H1 (cell line): Measurements from ENCODE around the gene IMPG2. TPM values are rescaled to one million over a fixed set of nuclear protein-coding genes. Genes with fewer than 3 reads are reported as not detected.

Source experiments
- CTCF ChIA-PET: fragments of 300-600 bp; sonication (Branson Sonifier 250); formaldehyde crosslinking; loops from one replicate; lab custom pipeline; 2021; ENCODE audit not compliant: partially characterized antibody; lab: Charles Lee
- POLR2A ChIA-PET: fragments of 300-600 bp; sonication (Branson Sonifier 250); formaldehyde crosslinking; loops from one replicate; lab custom pipeline; 2021; ENCODE audit warnings: inconsistent platforms; ENCODE audit not compliant: partially characterized antibody; lab: Charles Lee
- DNase-seq, 2 experiments: peaks; one replicate each; pipeline versions ENCODE4 v3.0.0 to v3.0.0-alpha.2; 2010 to 2022; ENCODE audit warnings: low spot score in 2 of 2, low read depth in 1 of 2, mixed read lengths in 1 of 2
- FAIRE-seq: peaks from 2 replicates; lab custom pipeline; 2011; peaks lifted over from hg19 to GRCh38; lab: Jason Lieb, UNC
- H2AFZ ChIP-seq: 2 replicates; pipeline ENCODE4 v1.8.1; 2012; ENCODE audit warnings: low read length, inconsistent platforms
- H2AK5ac ChIP-seq: 2 replicates; pipeline ENCODE4 v1.6.1; 2013; ENCODE audit warnings: low read depth, low read length
- H2BK120ac ChIP-seq: replicated peaks from 2 replicates; pipeline ENCODE3; 2013; ENCODE audit warnings: low read depth, low read length, inconsistent platforms
- H2BK12ac ChIP-seq: 2 replicates; pipeline ENCODE4 v1.6.1; 2013; ENCODE audit warnings: low read depth, low read length
- H2BK15ac ChIP-seq: 2 replicates; pipeline ENCODE4 v1.6.1; 2013; ENCODE audit warnings: low read length
- H2BK20ac ChIP-seq: 2 replicates; pipeline ENCODE4 v1.6.1; 2013; ENCODE audit warnings: low read length
- H2BK5ac ChIP-seq: 2 replicates; pipeline ENCODE4 v1.6.1; 2013; ENCODE audit warnings: low read depth, low read length
- H3K14ac ChIP-seq: 2 replicates; pipeline ENCODE4 v1.6.1; 2013; ENCODE audit warnings: inconsistent platforms; ENCODE audit not compliant: insufficient read length
- H3K18ac ChIP-seq: 2 replicates; pipeline ENCODE4 v1.6.1; 2013; ENCODE audit warnings: low read length; ENCODE audit errors: extremely low read depth
- H3K23ac ChIP-seq: 2 replicates; pipeline ENCODE4 v1.6.1; 2013; ENCODE audit warnings: inconsistent platforms; ENCODE audit not compliant: insufficient read length
- H3K23me2 ChIP-seq: 2 replicates; pipeline ENCODE4 v1.6.1; 2013; ENCODE audit warnings: low read depth, low read length
- H3K27ac ChIP-seq: 2 replicates; pipeline ENCODE4 v1.6.1; 2011; ENCODE audit warnings: low read depth, low read length, inconsistent platforms
- H3K27me3 ChIP-seq, 4 experiments: replicated peaks in 1 of 4; 1 replicate in 1 of 4; 2 replicates in 3 of 4; pipeline versions ENCODE4 v1.6.1 to v1.8.1; 2011 to 2013; ENCODE audit warnings: low read length in 3 of 4, mild to moderate bottlenecking in 3 of 4, inconsistent platforms in 2 of 4, mixed read lengths in 2 of 4, moderate library complexity in 1 of 4; ENCODE audit not compliant: control insufficient read depth in 3 of 4, insufficient read depth in 3 of 4; ENCODE audit errors: extremely low read depth in 1 of 4
- H3K36me3 ChIP-seq, 4 experiments: 2 replicates each; pipeline versions ENCODE4 v1.6.1 to v1.8.1; 2011 to 2013; ENCODE audit warnings: mild to moderate bottlenecking in 4 of 4, low read length in 3 of 4, moderate library complexity in 2 of 4, control low read depth in 1 of 4, inconsistent platforms in 1 of 4; ENCODE audit not compliant: insufficient read depth in 4 of 4, control insufficient read depth in 2 of 4
- H3K4ac ChIP-seq: replicated peaks from 2 replicates; pipeline ENCODE3; 2013; ENCODE audit warnings: low read length, low read depth, mixed read lengths, inconsistent platforms; ENCODE audit not compliant: insufficient read length
- H3K4me1 ChIP-seq, 4 experiments: replicated peaks in 1 of 4; 1 replicate in 1 of 4; 2 replicates in 3 of 4; pipeline versions ENCODE4 v1.6.1 to v1.8.1; 2011 to 2013; ENCODE audit warnings: low read length in 3 of 4, inconsistent platforms in 2 of 4, mixed read lengths in 1 of 4; ENCODE audit not compliant: insufficient read depth in 4 of 4, control insufficient read depth in 3 of 4
- H3K4me2 ChIP-seq, 2 experiments: 2 replicates each; pipeline versions ENCODE4 v1.6.1 to v1.8.1; 2011 to 2013; ENCODE audit warnings: low read depth in 2 of 2, low read length in 2 of 2, control low read depth in 1 of 2, inconsistent platforms in 1 of 2, mild to moderate bottlenecking in 1 of 2; ENCODE audit not compliant: insufficient read depth in 1 of 2
- H3K4me3 ChIP-seq, 4 experiments: fragments of 200-600, 300-600 bp in 1 of 4; sonication (generic), shearing (Covaris generic), sonication (Bioruptor Twin) in 1 of 4; 2 replicates each; pipeline versions ENCODE4 v1.5.1 to v1.8.1; 2011 to 2016; ENCODE audit warnings: low read length in 4 of 4, low read depth in 3 of 4, control low read depth in 2 of 4, inconsistent platforms in 2 of 4, mild to moderate bottlenecking in 2 of 4, mixed read lengths in 1 of 4, moderate library complexity in 1 of 4; ENCODE audit not compliant: insufficient read depth in 2 of 4; ENCODE audit errors: extremely low read depth in 1 of 4
- H3K56ac ChIP-seq: replicated peaks from 2 replicates; pipeline ENCODE3; 2013; ENCODE audit warnings: low read depth, mild to moderate bottlenecking, mixed read lengths, low read length, inconsistent platforms; ENCODE audit not compliant: insufficient read length
- H3K79me1 ChIP-seq: 2 replicates; pipeline ENCODE4 v1.6.1; 2013; ENCODE audit warnings: low read depth, low read length, control low read depth
- H3K79me2 ChIP-seq, 2 experiments: 2 replicates each; pipeline versions ENCODE4 v1.6.1 to v1.8.1; 2012 to 2013; ENCODE audit warnings: low read length in 2 of 2, mild to moderate bottlenecking in 2 of 2, inconsistent platforms in 1 of 2; ENCODE audit not compliant: insufficient read depth in 2 of 2, control insufficient read depth in 1 of 2
- H3K9ac ChIP-seq, 4 experiments: replicated peaks in 1 of 4; 1 replicate in 1 of 4; 2 replicates in 3 of 4; pipeline versions ENCODE4 v1.6.1 to v1.8.1; 2011 to 2013; ENCODE audit warnings: low read depth in 3 of 4, low read length in 3 of 4, control low read depth in 2 of 4, mild to moderate bottlenecking in 2 of 4, moderate library complexity in 2 of 4, inconsistent platforms in 1 of 4; ENCODE audit errors: extremely low read depth in 1 of 4
- H3K9me3 ChIP-seq, 2 experiments: 2 replicates each; pipeline versions ENCODE4 v1.6.1 to v1.8.1; 2012 to 2013; ENCODE audit warnings: mild to moderate bottlenecking in 2 of 2, moderate library complexity in 2 of 2, control low read depth in 1 of 2, inconsistent platforms in 1 of 2, low read depth in 1 of 2, low read length in 1 of 2, mixed read lengths in 1 of 2; ENCODE audit not compliant: insufficient read depth in 2 of 2
- H4K20me1 ChIP-seq, 2 experiments: replicated peaks in 1 of 2; 2 replicates each; pipeline versions ENCODE3 to v1.8.1; 2011 to 2013; ENCODE audit warnings: inconsistent platforms in 2 of 2, low read length in 2 of 2, mild to moderate bottlenecking in 1 of 2; ENCODE audit not compliant: insufficient read depth in 2 of 2, control insufficient read depth in 1 of 2
- H4K5ac ChIP-seq: 2 replicates; pipeline ENCODE4 v1.6.1; 2013; ENCODE audit warnings: low read length, low read depth, mixed read lengths, inconsistent platforms; ENCODE audit not compliant: insufficient read length
- H4K8ac ChIP-seq: 2 replicates; pipeline ENCODE4 v1.8.0; 2013; ENCODE audit warnings: mild to moderate bottlenecking, moderate library complexity, low read length, inconsistent platforms; ENCODE audit not compliant: insufficient read depth; ENCODE audit errors: extremely low read depth
- H4K91ac ChIP-seq: replicated peaks from 2 replicates; pipeline ENCODE3; 2013; ENCODE audit warnings: low read length, mixed read lengths, inconsistent platforms; ENCODE audit not compliant: insufficient read length
- ATF3 ChIP-seq: IDR thresholded peaks from 2 replicates; pipeline ENCODE4 v1.6.1; 2011; ENCODE audit warnings: low read depth, mild to moderate bottlenecking, low read length; ENCODE audit not compliant: insufficient read depth
- BACH1 ChIP-seq: IDR thresholded peaks from 2 replicates; pipeline ENCODE4 v1.6.1; 2012; ENCODE audit warnings: low read length, improper control_type of control experiment
- POLR2A ChIP-seq, 2 experiments: IDR thresholded peaks; 1 replicate in 1 of 2; 2 replicates in 1 of 2; pipeline ENCODE4 v1.6.1; 2011; ENCODE audit warnings: low read depth in 2 of 2, low read length in 2 of 2, mild to moderate bottlenecking in 2 of 2; ENCODE audit errors: control extremely low read depth in 1 of 2
- TBP ChIP-seq: IDR thresholded peaks from 2 replicates; pipeline ENCODE4 v1.6.1; 2011; ENCODE audit warnings: low read depth, low read length, improper control_type of control experiment
- WGBS, 2 experiments: shearing (Covaris generic) in 1 of 2; methylation state at CpG; one replicate each; pipeline versions ENCODE4 v1.1.6 to v1.1.7; 2013 to 2015; ENCODE audit warnings: low lambda C conversion rate in 2 of 2, mixed read lengths in 2 of 2, inconsistent platforms in 1 of 2, low coverage in 1 of 2, missing lambda C conversion rate in 1 of 2; ENCODE audit not compliant: insufficient replicate concordance in 2 of 2, insufficient coverage in 1 of 2, insufficient read length in 1 of 2; ENCODE audit errors: extremely low coverage in 1 of 2, missing lambda C conversion rate in 1 of 2; 5-methylcytosine and 5-hydroxymethylcytosine counted together
- polyA plus RNA-seq, 7 experiments: library from polyadenylated mRNA; depleted of rRNA in 3 of 7; stranded (reverse) in 5 of 7; unstranded in 2 of 7; fragments of >200 nt in 5 of 7; fragments of 200-250 nt in 2 of 7; gene quantifications; 1 replicate in 5 of 7; 2 replicates in 1 of 7; 4 replicates in 1 of 7; pipeline versions ENCODE4 v1.2.1 to v1.2.3, GENCODE V29; 2011 to 2013; ENCODE audit warnings: missing spikeins in 2 of 7, mixed read lengths in 2 of 7
- total RNA-seq: library from RNA; stranded (reverse); fragmentation: NEBNext Ultra II Directional; extraction: Animal tissue kit (Norgen Biotek cat#: 25700); gene quantifications from 2 replicates; pipeline ENCODE4 v1.2.1, GENCODE V29; 2021

The IMPG2 gene
- total and polyA plus RNA-seq, 2 of the 8 experiments (the other 6 are each of a cell fraction or from before 2014, with no cell fraction given): 0.03 to 0.06 TPM

- Histone ChIP-seq H3K4me3 (no peak overlapping the region), H3K56ac (no peak overlapping the region), H3K9me3 (no peaks in the 10 kb centered on the region), H2BK20ac (no peak overlapping the region; the same call in 1 of the 2 replicates), H3K4ac (no peak overlapping the region), H3K27me3 (no peaks in the 10 kb centered on the region), H3K4me1 (peaks cover 0 to 6% (median 2%) of the 10 kb centered on the region in 4 experiments; a peak in 2 of 7 replicates), H3K9ac (no peak overlapping the region), H4K5ac (no peak overlapping the region), H4K8ac (no peak overlapping the region), H2AFZ (no peak overlapping the region), H3K23me2 (no peaks in the 10 kb centered on the region; the same call in 1 of the 2 replicates), H3K18ac (no peak overlapping the region), H2BK120ac (no peak overlapping the region), H2BK15ac (no peak overlapping the region), H3K79me1 (no peaks in the 10 kb centered on the region), H4K91ac (no peak overlapping the region), H2AK5ac (no peak overlapping the region), H3K36me3 (no peaks in the 10 kb centered on the region; a peak in 1 of 8 replicates), H4K20me1 (no peaks in the 10 kb centered on the region), H2BK12ac (no peak overlapping the region), H3K27ac (no peak overlapping the region), H2BK5ac (no peak overlapping the region), H3K14ac (no peak overlapping the region), H3K4me2 (no peak overlapping the region), H3K79me2 (no peaks in the 10 kb centered on the region), H3K23ac (no peak overlapping the region)
- POLR2A ChIA-PET: no interaction called here
- CTCF ChIA-PET: no interaction called here
- DNase-seq: no peak
- FAIRE-seq: no peak
- WGBS, 2 experiments: 91% methylated on average over 4 of the region's 4 CpGs; no CpG with 5 or more reads in 1 of the 2 experiments
- no peak for TF ChIP-seq POLR2A (IDR thresholded peaks at IDR 0.05; ENCODE audit: control extremely low read depth in 1 of 2, low read depth in 2 of 2, low read length in 2 of 2)
- TF ChIP-seq ATF3: no peak
- no peak for TF ChIP-seq TBP
- TF ChIP-seq BACH1: no peak
These were observed 76.8 kb downstream of the IMPG2 start for GRCh38 chr3:101243285-101244211.
